MM.1S (cell line): ENCODE data around the gene KCNQ2.

Source experiments
- DNase-seq: peaks from one replicate; pipeline ENCODE4 v3.0.0-alpha.2; 2015
- H2AFZ ChIP-seq: fragments of 300-600 bp; sonication (generic); 2 replicates; pipeline ENCODE4 v1.6.0; 2016; ENCODE audit warnings: antibody characterized with exemption, low read length
- H3F3A ChIP-seq: fragments of 300-600 bp; sonication (generic); 2 replicates; pipeline ENCODE4 v1.6.1; 2016; ENCODE audit warnings: mild to moderate bottlenecking, antibody characterized with exemption, low read length, moderate library complexity, mixed read lengths; ENCODE audit not compliant: insufficient read depth
- H3K27ac ChIP-seq: fragments of 300-600 bp; sonication (generic); 2 replicates; pipeline ENCODE4 v1.5.1; 2016; ENCODE audit warnings: mild to moderate bottlenecking, low read length
- H3K27me3 ChIP-seq: fragments of 300-600 bp; sonication (generic); replicated peaks from 2 replicates; pipeline ENCODE4 v1.6.0; 2016; ENCODE audit warnings: low read length; ENCODE audit not compliant: insufficient read depth
- H3K36me3 ChIP-seq: fragments of 300-600 bp; sonication (generic); replicated peaks from 2 replicates; pipeline ENCODE4 v1.6.1; 2016; ENCODE audit warnings: mild to moderate bottlenecking, low read length, mixed read lengths; ENCODE audit not compliant: insufficient read depth
- H3K4me1 ChIP-seq: fragments of 300-600 bp; sonication (generic); 2 replicates; pipeline ENCODE4 v1.6.1; 2016; ENCODE audit warnings: low read length, mixed read lengths
- H3K4me2 ChIP-seq: fragments of 300-600 bp; sonication (generic); 2 replicates; pipeline ENCODE4 v1.6.0; 2016; ENCODE audit warnings: low read depth, low read length
- H3K4me3 ChIP-seq: fragments of 300-600 bp; sonication (generic); 2 replicates; pipeline ENCODE4 v1.5.1; 2016; ENCODE audit warnings: low read length, mixed read lengths
- H3K79me2 ChIP-seq: fragments of 300-600 bp; sonication (generic); 2 replicates; pipeline ENCODE4 v1.6.1; 2016; ENCODE audit warnings: mixed run types, low read length, mixed read lengths
- H3K9ac ChIP-seq: fragments of 300-600 bp; sonication (generic); 2 replicates; pipeline ENCODE4 v1.6.1; 2016; ENCODE audit warnings: low read length, mixed read lengths
- H3K9me2 ChIP-seq: fragments of 300-600 bp; sonication (generic); replicated peaks from 2 replicates; pipeline ENCODE4 v1.6.1; 2016; ENCODE audit warnings: mild to moderate bottlenecking, low read length, mixed read lengths; ENCODE audit not compliant: insufficient read depth
- H3K9me3 ChIP-seq: fragments of 300-600 bp; sonication (generic); replicated peaks from 2 replicates; pipeline ENCODE4 v1.6.1; 2016; ENCODE audit warnings: mild to moderate bottlenecking, low read length, mixed read lengths; ENCODE audit not compliant: insufficient read depth
- H4K20me1 ChIP-seq: fragments of 300-600 bp; sonication (generic); 2 replicates; pipeline ENCODE4 v1.6.1; 2016; ENCODE audit warnings: mild to moderate bottlenecking, low read length, moderate library complexity, mixed read lengths; ENCODE audit not compliant: insufficient read depth
- CTCF ChIP-seq: fragments of 300-600 bp; sonication (generic); IDR thresholded peaks from 2 replicates; pipeline ENCODE4 v1.5.1; 2016; ENCODE audit warnings: antibody characterized with exemption, low read length, mixed read lengths
- EZH2 ChIP-seq: fragments of 300-600 bp; sonication (generic); optimal IDR thresholded peaks from 2 replicates; pipeline ENCODE3; 2017; ENCODE audit warnings: low read depth, mild to moderate bottlenecking, antibody characterized with exemption, low read length, mixed read lengths
- EZH2phosphoT487 ChIP-seq: fragments of 300-600 bp; sonication (generic); IDR thresholded peaks from 2 replicates; pipeline ENCODE4 v1.6.1; 2018; ENCODE audit warnings: antibody characterized with exemption, low read length

KCNQ2 gene

GRCh38 chr20:63421094-63421692, 51.3 kb downstream of the KCNQ2 start:
- Histone ChIP-seq H3K9me2 (no peaks in the 10 kb centered on the region), H2AFZ (no peak overlapping the region), H3K9me3 (no peaks in the 10 kb centered on the region), H3K4me2 (no peak overlapping the region), H3K36me3 (no peaks in the 10 kb centered on the region), H3K9ac (no peak overlapping the region), H3K4me3 (no peak overlapping the region), H3K4me1 (no peaks in the 10 kb centered on the region), H3K27ac (no peak overlapping the region), H3K27me3 (peaks cover 100% of the 10 kb centered on the region), H4K20me1 (no peaks in the 10 kb centered on the region), H3F3A (no peaks in the 10 kb centered on the region), H3K79me2 (no peaks in the 10 kb centered on the region)
- no peak for DNase-seq
- TF ChIP-seq EZH2phosphoT487 (no peak), CTCF (no peak), EZH2 (no peak)

GRCh38 chr20:63420359-63421093, 51.9 kb downstream of the KCNQ2 start:
- H3K27ac ChIP-seq: no peak overlapping the region
- DNase-seq: no peak
- peaks cover 100% of the 10 kb centered on the region for H3K27me3 ChIP-seq
- no peak overlapping the region for H3K4me2 ChIP-seq
- H3K9ac ChIP-seq: no peak overlapping the region
- no peak overlapping the region for H3K4me3 ChIP-seq
- no peaks in the 10 kb centered on the region for H3F3A ChIP-seq
- H3K9me2 ChIP-seq: no peaks in the 10 kb centered on the region
- H3K4me1 ChIP-seq: no peaks in the 10 kb centered on the region
- H2AFZ ChIP-seq: no peak overlapping the region
- no peaks in the 10 kb centered on the region for H3K9me3 ChIP-seq
- no peak for TF ChIP-seq EZH2
- TF ChIP-seq EZH2phosphoT487: no peak
- no peak for TF ChIP-seq CTCF
- no peaks in the 10 kb centered on the region for H3K79me2 ChIP-seq
- no peaks in the 10 kb centered on the region for H4K20me1 ChIP-seq
- no peaks in the 10 kb centered on the region for H3K36me3 ChIP-seq

GRCh38 chr20:63419299-63419698, 53.2 kb downstream of the KCNQ2 start:
- no peaks in the 10 kb centered on the region for H3K36me3 ChIP-seq
- H4K20me1 ChIP-seq: no peaks in the 10 kb centered on the region
- no peaks in the 10 kb centered on the region for H3K9me3 ChIP-seq
- no peaks in the 10 kb centered on the region for H3K4me1 ChIP-seq
- no peaks in the 10 kb centered on the region for H3K9me2 ChIP-seq
- no peaks in the 10 kb centered on the region for H3K79me2 ChIP-seq
- H3K27me3 ChIP-seq: peaks cover 96% of the 10 kb centered on the region
- no peaks in the 10 kb centered on the region for H3F3A ChIP-seq
- H3K4me3 ChIP-seq: no peak overlapping the region
- no peak overlapping the region for H3K4me2 ChIP-seq
- H2AFZ ChIP-seq: no peak overlapping the region
- TF ChIP-seq EZH2phosphoT487 (no peak), EZH2 (no peak), CTCF (no peak)
- DNase-seq: no peak
- H3K27ac ChIP-seq: no peak overlapping the region
- H3K9ac ChIP-seq: no peak overlapping the region
